ENCODE data around the gene EVA1C.

EVA1C gene

DNA sequence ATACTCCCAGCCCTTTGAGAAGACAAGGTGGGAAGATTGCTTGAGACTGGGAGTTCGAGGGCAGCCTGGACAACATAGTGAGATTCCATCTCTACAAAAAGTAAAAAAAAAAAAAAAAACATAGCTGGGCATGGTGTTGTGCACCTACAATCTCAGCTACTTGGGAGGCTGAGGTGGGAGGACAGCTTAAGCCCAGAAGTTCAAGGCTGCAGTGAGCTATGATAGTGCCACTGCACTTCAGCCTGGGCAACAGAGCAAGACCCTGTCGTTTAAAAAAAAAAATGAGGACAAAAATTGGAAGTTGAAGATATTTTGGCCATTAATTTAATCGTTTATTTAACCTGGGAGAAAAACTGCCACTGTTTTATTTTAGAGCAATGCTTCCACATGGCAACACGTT lies 20.8 kb upstream of the EVA1C start:
- DNase-seq = no peak

DNA sequence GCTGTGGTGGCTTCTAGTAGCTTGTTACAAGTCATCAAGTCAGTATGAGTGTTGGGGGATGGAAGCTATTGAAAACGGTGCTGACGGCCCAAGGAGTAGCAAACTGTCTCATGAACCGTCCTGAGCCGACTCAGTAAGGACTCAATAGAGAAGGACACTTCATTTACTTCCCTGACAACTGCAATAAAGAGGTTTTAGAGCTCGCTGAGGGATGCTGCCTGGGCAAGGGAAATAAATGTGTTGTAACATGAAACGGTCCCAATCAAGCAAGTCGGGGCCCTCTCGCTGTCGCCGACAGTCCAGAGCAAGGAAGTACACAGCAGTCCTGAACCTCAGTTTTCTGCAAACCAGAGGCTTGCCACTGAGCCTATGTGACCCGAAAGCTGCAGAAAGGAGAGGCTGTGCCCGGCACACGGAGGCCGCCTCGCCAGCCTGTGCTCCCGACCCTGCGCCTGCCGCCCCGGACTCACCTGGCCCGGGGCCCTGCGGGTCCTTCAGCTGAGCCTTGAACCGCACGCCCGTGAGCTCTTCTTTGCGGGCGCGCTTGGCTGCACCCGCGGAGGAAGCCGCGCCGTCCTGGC lies 20.1 kb upstream of the EVA1C start:
- no peak for DNase-seq

DNA sequence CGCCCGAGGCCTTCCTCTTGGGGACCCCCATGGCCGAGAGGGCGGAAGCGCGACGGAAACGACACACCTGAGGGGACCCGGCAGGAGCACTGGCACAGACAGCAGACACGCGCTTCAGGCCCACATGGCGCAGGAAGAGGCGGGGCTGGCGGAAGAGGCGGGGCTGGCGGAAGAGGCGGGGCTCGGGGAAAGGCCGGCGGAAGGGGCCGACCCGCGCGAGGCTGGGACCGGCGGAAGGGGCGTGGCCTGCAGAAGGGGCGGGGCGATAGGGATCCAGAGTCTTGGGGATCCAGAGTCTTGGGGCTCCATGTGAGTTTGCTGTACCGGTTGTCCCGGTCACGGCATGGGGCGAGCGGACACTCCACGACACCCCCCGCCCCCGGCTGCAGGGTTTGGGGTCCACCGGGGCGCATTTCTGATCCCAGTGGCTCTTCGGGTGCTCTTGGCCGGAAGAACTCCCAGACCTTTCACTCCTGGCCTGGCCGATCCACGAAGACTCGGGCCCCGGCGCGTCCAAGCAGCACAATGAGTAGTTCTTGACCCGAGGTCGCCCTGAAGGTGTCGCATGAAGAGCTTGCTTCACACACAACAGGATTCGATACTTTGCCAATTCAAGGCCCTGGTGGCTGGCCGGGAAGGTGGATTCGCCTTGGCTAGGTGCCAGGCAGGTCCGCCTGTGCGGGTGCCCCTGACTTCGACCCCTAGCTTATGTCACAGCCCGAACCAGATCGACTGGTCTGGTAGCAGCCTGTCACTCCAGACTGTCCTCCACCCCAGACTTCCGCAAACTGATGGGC lies 19.4 kb upstream of the EVA1C start, which contains the start of gene URB1:
Gene URB1, minus strand, starts transcription at position 133 of the 797 bp plus-strand sequence. Its CDS starts 102 bp downstream, at position 31.
- peak; percentile 65 for DNase-seq

DNA sequence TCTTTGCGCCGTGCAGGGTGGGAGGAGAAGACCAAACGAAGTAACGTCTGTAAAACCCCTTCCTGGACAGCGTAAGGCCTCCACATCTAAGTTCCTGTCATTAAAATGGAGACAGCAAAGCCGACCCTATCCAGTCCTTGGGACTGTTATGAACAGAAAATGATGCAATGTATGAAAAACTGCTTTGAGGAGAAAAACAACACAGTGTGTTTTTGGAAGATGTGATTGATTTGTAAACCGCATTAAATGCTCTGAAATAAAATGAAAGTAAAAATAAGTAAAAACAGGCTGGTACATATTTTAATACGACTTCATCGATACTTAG lies 18.9 kb upstream of the EVA1C start:
- DNase-seq = no peak

DNA sequence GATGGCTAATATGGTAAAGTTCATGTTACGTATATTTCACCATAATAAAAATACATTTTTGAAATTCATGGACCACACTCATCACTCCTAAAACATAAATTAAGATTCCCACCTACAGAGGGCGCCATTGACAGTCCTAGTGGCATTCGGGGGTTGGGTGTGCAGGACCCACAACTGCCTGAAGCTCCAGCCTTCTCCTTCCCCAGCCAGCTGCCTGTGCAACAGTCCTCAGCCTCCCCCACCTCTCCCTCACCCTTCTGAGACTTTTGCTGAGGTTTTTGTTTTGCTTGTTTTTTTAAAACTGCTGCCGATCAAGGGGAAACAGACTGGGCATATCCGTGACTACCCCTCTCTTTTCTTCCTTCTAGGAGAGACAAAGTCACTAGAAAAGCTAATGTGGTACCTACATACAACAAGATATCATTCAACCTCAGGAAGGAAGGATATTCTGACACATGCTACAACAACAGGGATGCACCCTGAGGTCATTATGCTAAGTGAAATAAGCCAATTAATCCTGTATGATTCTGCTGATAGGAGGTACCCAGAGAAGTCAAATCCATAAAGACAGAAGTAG lies 9.2 kb upstream of the EVA1C start:
- DNase-seq = no peak

DNA sequence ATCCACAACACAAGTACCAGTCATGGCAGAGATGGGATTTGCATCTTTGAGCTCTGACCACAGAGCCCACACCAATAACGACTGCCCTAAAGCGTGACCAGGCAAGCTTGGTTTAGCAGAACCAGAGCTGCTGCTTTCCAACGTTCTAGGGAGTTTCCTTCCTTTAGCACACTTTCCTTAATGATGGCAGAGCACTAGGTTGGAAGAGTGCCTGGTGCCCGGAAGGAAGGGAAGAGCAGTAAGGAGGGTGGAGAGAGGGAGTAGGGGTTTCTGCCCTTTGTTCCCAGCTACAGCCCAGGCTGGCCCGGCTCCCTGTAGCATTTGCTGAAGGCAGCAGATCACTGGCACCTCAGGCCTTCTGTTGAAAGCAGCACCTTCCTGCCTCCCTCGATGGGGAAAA lies 6.1 kb upstream of the EVA1C start:
- no peak for DNase-seq

DNA sequence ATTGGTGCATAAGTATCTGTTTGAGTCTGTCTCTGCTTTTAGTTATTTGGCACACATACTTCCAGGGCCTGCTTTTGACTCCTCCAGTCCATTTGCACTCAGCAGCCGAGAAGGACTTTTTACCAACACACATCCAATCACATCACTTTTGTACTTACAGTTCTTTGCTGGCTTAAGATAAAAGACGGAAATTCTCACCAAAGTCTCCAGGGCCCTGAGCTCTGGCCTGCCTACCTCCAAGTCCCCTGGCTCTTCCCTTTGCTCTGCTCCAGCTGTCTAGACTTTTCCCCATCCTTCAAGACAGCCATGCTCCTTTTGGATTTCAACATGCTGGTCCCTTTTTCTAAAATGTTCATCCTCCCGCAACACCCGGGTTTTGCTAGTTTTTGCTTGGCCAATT lies 2.2 kb upstream of the EVA1C start:
- DNase-seq = no peak

DNA sequence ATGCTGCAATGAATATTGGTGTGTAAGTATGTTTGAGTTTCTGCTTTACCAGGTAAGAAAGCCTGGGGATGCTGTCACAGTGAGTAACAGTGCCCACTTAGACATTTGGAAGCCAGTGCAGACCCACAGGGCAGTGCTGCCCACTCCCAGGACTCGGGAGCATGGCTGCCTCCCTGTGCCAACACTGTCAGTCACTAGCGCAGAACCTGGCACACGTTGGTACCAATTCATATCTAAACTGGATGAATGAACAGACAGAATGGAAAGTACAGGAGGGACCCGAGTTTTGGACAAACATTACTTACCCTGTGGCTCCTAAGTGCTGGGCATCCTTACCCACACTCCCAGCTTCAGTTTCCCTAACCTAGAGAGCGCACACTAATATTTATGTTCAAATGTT lies 1.6 kb upstream of the EVA1C start:
- DNase-seq = no peak

DNA sequence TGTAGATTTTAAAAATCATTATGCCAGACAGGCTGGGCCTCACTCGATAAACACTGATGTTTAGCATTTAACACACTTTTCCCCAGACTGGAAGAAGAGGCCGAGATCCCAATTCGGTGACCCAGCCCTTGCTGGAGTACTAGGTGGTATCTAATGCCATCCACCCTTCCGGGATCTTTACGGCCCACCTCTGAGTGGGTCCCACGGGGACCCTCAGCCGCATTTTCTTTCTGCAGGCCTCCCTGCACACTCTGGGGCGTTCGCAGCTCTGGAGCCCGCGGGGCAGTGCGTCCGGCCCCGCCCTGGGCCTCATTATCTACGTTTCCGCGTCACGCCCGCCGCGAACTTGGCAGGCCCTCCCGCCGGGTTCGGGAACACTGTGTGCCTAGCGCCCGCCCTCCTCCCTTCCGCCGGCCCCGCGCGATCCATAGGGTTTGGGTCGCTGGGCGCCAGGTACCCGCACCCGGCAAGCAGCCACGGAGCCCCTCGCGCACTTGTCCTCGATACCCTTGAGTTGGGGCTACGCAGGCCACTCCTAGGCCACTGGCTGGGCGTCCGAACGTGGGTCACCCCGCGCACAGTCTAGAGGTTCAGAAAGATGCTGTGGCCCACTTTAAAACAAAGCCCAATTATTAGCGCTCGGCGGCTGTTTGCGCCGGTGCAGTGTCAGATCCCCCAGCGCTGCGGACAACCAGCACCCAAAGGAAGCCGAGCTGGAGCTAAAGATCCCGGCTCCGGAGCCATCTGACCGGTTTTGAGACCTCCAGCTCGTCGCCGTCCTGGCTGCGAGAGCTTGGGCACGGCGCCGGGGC lies 950 bp upstream of the EVA1C start:
- peak; percentile 15 for DNase-seq

DNA sequence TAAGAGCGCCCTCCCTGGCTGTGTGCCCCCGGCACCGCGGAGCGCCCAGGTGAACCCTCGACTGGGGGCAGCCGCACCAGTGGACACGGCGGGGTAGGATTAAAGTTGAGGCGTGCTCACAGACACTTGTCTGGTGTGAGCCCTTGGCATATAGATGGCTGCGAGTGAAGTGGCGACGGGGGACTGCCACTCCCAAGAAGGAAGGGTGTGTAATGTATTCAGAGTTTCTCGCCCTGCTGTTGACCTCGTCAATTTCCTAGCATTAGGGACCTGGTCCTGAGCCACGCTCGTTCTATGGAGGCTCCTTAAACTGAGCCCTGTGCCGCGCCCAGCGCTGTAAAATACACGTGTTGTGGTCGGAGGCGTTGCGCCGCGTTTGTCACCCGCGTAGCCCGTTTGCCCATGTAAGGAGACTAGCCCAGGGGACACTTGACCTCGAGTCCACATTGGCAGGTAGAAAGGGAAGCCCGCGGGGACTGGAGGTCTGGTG lies 554 bp downstream of the EVA1C start:
- no peak for DNase-seq

DNA sequence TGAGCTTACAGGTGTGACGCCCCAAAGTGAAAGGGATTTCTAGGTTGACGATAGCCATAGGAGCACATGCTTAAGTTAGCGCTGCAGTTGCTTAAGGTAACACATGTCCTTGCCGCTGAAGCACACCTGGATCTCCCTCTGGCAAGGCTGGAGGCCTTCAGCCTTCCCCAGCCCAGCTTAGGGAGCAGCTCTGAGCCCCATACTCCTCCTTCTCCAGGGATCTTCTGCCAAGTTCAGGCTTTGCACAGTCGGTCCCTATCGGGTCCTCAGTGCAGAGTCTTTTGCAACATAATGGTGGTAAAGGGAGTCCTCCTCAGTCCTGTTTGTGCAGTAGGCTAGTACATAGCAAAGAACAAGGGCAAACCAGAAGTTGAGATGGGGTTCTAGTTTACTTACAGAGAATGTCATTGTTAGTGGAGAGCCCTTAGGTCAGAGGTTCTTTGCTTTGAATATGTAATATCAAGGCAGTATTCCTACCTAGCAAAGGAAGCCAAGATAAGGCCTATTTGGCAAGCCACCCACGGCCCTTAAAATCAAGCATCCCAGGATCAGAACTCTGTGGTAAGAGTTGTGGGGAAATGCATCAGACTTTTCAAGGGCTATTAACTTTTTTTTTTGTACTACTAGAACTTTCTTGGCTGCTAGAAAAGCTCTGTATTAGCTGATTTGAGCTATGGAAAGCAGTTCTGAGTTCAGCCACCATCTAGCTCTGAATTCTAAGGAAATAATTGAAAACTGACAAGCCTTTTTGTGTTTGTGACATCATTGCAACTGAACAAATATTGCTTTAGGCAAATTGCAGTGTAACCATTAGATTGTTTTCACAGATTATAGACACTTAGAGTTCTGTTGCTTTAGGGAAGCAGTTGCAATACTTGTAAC lies 1.4 kb downstream of the EVA1C start:
- DNase-seq = no peak

DNA sequence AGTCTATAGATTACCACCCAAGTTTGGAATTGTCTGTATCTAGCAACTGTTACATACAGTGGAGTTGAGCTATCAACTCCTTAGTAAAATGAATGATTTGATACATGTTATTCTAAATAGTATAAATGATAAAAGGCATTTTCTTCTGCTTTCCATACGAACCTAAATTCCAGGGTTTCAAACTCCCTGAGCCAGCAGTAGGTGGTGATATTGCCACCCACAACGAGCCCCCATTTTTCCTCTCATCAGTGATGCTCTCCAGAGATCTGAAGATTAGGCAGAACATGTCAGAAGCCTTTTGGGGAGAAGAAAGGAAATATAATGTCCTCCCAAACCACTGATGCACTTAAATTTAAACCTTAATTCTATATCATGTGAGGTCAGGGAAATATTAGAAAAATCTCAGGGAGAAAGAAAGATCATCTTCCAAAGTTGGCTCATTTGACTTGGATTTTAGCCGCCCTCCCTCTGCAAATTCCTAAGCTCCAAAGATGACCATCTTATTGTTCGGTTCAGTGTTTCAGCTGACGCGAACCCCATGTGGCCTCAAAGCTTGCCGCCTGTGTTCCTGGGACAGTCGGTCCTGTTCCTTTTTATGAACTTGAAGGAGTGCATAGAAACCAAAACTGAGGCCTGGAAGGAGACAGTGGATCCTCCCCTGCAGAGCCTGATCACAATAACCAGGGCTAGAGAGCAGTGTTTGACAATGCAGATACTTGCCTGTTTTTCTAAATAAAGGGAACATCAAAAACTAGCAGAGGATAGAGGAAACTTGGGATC lies 2.3 kb downstream of the EVA1C start:
- no peak for DNase-seq

DNA sequence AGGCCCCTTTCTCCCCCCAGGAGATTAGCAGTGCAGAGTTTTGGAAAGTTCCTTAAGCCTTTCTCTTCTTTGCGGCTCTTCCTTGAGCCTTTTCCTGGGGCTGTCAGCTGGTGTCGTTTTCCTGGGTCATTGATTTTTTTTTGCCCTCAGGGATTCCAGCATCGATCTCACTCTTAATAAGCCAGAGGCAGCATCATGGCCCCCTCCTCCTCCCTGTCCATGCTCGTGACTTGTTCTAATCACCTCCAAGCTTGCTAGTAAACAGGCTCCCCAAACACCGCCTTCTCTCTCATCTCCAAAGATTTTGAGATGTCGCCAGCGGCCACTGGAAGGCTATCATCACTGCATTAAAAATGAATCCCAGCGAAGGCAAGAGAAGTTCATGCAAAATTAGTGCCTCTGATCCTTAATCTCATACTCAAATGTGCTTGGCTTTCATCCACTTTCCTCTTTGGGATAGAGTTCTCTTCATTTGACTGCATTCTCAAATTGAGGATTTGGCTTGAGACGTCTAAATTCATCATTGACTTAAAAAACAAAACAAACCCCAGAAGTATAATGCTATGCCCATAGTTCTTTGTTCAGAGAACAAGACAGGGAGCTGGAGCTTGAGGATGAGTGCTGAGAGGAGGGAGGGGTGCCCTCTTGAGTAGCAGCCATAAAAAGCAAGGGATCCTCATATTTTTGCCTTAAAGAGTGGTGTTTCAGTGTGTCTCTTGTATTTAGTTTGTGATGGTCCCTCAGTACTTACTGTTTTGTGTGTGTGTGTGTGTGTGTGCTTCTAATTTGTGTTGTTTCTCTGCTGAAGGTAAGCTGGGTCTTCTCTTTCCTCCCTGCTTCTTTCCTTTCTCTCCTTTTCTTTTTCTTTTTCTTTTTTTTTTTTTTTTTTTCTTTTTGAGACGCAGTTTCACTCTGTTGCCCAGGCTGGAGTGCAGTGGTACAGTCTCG lies 3.2 kb downstream of the EVA1C start:
- DNase-seq = no peak

DNA sequence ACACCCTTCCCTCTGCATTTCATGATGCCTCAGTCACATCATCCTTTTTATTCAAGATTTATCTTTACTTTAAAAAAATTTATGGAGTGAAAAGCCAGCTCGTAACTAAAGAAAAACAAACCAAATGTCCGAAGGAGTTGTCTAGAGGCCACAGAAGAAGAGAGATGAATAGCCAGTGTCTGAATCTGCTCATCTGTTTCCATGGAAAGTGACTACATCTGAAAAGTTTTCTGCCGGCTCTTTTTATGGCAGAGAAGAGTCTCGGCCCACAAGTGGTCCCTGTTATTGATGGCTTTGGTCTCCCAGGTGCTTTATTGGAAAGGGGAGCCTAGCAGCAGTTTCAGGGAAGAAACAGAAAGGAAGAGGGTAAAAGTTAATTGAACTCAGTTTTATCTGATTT lies 5.6 kb downstream of the EVA1C start:
- no peak for DNase-seq

DNA sequence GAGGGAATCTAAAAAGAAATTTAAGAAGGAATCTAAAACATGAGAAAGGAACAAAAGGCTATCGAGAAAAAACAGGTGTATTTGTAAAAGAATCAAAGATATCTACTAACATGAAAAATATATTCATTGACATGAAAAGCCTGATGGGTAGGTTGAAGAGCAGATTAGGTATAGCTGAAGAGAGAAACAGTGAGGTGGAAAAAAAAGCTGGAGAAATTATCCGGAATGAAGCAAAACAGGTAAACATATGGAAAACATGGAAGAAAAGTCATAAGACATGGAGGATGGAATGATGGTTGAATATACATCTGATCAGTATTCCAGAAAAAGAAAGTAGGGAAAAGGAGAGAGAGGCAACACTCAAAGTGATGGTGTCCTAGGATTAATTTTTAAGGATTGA lies 9.6 kb downstream of the EVA1C start:
- no peak for DNase-seq

DNA sequence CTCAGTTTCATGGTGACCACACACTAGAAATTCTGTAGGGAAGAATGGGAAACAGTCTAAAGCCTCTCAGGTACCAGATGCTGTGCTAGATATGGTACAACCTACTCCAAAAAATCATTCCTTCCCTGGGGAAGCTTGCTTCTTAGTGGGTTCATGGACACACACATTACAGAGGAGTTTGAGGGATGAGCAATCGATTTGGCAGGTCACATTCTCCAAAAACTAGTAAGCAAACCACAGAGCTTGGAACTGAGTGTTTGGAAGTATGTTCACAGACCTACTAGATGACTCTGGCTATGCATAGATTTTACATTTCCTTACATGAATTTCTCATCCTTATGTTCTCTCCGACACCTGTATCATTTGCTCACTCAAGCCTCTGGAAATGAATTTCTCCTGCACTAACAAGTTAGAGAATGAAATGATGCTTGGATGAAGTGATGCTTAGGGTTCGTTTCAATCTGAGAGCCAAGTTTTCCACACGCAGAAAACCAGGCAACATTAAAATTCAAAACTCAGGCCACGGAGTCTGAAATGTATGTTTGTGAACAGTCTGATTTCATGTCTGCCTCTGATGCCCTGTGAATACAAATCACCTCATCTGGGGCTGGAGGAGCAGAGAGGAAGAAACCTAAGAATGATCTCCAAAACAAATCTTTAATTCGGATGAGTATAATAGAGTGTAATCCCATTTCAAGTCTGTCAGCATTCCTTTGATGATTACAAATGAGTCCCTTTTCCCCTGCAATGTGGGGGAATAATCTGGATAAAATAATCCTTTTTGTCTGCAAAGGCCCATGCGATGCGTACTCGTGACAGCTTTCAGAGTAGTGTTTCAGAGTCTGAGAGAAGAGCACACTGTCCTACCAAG lies 11.0 kb downstream of the EVA1C start:
- DNase-seq = no peak

DNA sequence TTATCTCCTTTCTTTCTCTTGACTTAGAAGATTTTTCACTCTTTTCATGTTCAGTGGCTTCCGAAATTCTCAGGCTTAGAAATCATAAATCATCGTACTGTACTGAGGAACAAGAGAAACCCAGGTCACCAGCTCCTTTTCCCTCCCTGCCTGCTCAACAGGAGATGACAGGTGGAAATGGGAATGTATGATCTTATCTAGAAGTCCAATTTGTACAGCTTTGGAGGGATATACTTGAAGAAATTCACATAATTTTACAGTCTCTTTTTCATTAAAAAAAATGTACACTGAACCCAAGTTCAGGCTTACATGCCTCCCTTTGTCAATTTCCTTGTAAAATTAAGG lies 11.7 kb downstream of the EVA1C start:
- no peak for DNase-seq

DNA sequence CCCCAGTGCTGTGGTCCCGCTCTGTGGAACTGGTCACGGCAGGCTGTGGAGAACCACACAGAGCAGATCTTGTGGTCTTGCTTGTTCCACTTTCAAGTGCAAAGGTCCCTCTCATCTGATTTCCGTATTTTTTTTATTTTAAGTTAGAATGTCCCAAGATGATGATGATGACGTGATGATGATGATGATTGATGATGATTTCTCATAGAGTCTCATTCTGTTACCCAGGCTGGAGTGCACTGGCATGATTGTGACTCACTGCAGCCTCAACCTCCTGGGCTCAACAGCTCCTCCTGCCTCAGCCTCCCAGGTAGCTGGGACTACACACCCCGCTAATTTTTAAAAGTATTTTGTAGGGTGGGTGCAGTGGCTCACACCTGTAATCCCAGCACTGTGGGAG lies 12.2 kb downstream of the EVA1C start:
- no peak for DNase-seq

DNA sequence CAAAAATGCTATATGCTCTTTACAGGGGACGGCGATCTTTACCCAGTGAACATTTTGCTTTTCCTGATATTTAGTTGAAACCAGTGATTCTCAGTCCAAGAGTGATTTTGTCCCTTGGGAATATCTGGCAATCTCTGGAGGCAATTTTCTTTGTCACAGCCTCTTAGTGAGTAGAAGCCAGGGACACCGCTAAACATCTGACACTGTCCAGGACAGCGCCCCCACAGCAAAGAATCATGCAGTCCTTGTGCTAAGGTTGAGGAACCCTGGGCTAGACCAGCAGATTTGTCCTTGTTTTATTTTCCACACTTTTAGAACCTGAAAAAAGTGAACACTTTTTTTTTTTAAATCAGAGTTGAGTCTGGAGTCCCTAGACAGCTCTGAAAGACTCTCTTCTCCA lies 13.1 kb downstream of the EVA1C start:
- no peak for DNase-seq

DNA sequence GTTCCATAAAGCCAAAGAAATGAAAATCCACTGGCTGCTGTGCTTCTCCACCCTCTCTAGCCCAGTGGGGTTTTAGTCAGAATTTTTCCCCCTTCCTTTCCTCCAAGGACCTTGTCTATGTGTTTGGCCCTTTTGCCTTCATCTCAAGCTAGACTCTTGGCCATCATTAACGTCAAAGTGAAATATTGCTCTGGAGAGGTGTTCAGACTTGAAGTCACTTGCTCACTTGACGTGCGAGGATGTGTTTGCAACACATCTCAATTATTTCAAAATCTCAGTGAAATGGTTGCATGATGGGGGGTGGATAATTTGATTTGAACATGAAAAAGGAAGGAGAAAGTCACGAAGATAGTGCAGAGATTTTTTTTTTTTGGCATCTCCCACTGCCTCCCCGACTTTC lies 13.6 kb downstream of the EVA1C start:
- no peak for DNase-seq

Data from GOT3 (cell line).